GM20431 (cell line): ENCODE data around the gene EDN3.
"Not testable (repeated sequence)": the region's sequence is repeated elsewhere in the genome, so short reads cannot be mapped to it uniquely, and the experiment has no call there.

Experiments used
- in situ Hi-C: fragments of 300-500 bp; cut with MseI, MboI; formaldehyde crosslinking; loops from one replicate; pipeline ENCODE4 v1.15.0; 2020; ENCODE audit warnings: low sequenced_read_pairs; ENCODE audit not compliant: unreplicated experiment

Gene EDN3

DNA sequence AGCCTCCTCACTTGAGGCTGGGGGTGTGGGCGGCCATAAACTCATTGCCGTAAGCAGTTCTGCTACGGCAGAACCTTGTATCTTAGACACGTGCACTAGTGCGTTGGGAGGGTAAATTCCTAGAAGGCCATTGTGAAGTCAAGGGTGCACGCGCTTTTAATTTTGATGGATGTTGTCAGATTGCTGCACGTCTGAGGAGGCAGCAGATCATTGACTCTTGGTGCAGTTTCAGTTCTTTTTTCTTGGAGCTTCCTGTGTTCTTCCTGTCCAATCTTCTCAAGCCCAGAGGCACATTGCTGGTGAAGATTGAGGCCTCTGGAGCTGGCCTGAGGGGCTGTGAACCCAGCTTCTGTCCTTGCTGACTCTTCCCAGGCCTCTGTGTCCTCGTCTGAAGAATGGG lies 58.4 kb downstream of the EDN3 start:
- in situ Hi-C loops: not testable (repeated sequence)

GRCh38 chr20:59359906-59360725 lies 59.7 kb downstream of the EDN3 start:
- in situ Hi-C loops: no loop called here

DNA sequence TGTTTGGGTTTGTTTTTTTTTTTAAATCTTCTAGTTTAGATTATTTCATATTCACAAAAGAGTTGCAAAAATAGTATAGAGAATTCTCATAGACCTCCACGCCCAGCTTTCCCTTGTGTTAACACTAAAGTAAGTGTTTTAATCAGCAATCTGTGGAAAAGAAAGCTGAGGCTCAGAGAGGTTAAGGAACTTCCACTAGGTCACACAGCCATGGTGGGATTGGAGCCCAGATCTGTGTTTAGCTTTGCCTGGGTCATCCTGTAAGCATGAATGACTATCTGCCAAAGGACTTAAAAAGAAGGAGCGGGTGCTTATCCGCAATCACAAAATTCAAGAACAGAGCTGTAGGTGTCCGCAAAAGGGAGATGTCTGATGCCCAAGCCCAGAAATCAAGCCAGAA lies 60.5 kb downstream of the EDN3 start:
- in situ Hi-C loops: no loop called here

DNA sequence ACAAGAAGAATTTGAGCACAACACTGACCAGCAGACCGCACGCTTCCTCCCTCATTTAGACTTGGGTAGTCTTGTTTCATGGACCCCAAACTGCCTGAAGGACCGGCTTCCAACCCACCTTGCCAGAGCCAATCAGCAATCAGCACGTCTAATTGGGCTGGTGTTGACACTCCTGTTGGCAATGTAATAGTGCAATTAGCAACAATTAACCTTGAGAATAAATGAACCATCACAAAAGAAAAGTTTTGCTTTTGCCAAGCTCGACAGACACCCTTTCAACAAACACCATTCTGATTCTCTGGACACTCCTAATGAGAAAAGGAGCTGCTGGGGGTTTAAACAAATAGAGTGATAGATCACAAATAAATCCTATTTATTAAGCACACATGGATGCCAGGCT lies 61.0 kb downstream of the EDN3 start:
- in situ Hi-C loops: no loop called here

DNA sequence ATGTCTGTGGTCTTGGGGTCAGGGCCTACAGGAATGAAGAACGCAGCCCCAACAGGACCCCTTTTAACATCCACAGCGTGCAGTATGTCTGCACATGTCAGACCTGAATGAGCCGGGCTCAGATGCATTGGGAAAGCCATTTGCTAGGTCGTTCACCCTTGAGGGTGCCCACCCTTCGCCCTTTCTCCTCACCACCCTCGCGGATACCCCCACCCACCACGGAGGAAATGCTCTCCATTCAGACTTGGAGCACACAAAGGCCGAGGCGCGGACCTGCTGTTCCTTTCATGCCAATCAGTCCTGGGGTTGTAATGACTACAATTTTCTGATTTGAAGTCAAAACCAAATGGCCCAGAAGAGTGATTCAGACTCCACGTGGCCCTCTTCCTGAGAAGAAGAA lies 62.7 kb downstream of the EDN3 start:
- in situ Hi-C loops: no loop called here

DNA sequence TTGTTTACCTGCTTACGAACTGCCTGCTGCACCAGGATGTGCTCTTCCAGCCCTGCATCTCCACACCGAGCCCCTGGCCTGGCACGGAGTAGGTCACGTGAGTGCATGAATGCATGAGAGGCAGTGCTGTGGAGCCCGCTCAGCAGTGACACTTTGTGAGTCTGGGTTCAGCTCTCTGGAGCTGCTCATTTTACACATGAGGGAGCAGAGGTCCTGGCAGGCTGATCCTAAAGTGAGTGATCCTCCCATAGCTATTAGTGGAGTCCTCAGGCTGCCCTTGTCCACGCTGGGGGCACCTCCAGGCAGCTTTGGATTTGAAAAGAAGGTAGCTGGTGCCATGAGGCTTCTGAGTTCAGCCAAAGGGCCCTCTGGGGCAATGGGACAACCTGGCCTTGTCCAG lies 64.2 kb downstream of the EDN3 start:
- in situ Hi-C loops: no loop called here

GRCh38 chr20:59365611-59366285 lies 65.3 kb downstream of the EDN3 start:
- in situ Hi-C loops: no loop called here

DNA sequence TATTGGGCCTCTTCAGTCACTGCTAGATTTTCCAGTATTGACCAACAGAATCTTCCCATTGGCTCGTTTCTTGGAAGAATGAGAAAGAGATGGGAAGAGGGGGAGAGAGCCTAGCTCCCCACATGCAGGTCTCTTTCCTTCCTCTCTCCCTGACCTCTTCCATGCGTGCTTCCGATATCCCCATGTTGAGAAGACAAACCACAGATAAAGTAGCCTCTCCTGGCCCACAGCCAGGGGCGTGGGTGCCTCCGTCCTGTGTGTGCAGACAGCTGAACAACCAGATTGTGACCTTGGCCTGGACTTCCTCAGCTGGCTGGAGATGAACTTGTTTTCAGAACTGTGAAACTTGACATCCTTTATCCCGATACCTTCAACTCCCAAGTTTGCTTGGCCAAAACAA lies 71.0 kb downstream of the EDN3 start:
- in situ Hi-C loops: no loop called here

DNA sequence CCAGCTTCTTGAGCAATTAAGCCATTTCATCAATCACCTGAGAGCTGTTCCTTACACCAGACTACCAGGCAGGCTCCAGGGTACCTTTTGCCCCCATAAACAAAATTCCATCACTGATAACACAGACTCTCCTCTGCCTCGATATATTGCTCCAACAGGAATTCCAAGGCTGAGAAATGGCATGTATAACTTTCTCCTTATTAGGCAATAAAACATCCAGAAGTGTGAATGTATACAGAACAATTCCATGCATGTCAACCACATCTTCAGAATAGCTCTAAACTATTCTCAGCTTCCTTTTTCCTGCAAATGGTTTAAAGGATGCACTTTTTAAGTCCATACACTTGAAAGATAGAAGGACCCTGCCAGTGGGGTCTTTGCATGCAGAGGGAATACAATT lies 73.8 kb downstream of the EDN3 start:
- in situ Hi-C loops: no loop called here

DNA sequence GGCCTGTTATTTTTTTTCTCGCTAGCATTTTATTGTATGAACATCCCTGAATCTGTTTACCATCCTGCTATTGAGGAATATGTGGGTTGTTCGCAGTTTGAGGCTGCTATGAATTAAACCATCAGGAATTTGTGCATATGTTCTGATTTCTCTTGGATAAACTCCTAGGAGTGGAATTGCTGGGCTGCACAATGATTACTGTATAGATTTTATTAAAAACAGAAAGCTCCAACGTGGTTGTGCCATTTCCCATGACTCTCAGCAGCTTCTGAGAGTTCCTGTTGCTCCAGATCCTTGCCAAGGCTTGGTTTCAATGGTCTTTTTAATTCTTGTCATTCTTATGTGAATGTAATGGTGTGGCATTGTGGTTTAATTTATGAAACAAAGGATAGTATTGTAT lies 75.1 kb downstream of the EDN3 start:
- in situ Hi-C loops: no loop called here
